DMS79 (cell line): ENCODE results near the gene RGL4.
"Not testable (repeated sequence)": the region's sequence is repeated elsewhere in the genome, so short reads cannot be mapped to it uniquely, and the experiment has no call there.

Experiments used
- DNase-seq: peaks from one replicate; lab custom pipeline; 2025; lab: John Stamatoyannopoulos, UW

RGL4 gene, protein sequence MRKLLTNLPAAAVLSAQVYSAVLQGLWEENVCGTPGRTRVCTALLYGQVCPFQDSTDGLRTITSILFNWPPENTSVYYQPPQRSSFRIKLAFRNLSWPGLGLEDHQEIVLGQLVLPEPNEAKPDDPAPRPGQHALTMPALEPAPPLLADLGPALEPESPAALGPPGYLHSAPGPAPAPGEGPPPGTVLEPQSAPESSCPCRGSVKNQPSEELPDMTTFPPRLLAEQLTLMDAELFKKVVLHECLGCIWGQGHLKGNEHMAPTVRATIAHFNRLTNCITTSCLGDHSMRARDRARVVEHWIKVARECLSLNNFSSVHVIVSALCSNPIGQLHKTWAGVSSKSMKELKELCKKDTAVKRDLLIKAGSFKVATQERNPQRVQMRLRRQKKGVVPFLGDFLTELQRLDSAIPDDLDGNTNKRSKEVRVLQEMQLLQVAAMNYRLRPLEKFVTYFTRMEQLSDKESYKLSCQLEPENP

DNA sequence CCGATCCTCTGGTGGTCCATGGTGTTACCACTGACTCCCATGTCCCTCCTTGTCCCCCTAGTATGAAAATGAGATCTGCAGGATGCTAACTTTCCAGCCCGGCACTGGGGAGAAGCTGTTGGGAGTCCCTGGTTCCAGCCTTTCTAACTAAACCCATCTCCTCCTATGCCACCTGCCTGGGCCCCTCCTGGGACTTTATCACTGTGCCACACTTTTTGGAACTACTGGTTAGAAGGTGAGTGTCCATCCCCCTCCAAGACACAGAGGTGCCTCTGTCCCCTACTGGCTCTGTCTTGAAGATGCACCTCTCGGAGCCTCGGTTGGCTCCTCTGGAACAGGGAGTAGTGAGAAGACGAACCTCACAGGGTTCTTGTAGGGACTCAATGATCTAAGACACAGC lies at the start of gene RGL4:
Gene RGL4 (plus strand): TSS at position 301 of the 400 bp plus-strand sequence. CDS start 1,018 bp downstream, outside the sequence.
- DNase-seq: no peak

DNA sequence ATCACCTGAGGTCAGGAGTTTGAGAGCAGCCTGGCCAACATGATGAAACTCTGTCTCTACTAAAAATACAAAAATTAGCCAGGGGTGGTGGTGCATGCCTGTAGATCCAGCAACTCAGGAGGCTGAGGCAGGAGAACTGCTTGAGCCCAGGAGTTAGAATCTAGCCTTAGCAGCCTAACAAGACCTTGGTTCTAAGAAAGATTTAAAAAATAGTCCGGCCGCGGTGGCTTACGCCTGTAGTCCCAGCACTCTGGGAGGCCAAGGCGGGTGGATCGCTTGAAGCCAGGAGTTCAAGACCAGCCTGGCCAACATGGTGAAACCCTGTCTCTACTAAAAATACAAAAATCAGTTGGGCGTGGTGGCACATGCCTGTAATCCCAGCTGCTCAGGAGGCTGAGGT lies 44.3 kb upstream of the RGL4 start:
- not testable (repeated sequence) for DNase-seq

DNA sequence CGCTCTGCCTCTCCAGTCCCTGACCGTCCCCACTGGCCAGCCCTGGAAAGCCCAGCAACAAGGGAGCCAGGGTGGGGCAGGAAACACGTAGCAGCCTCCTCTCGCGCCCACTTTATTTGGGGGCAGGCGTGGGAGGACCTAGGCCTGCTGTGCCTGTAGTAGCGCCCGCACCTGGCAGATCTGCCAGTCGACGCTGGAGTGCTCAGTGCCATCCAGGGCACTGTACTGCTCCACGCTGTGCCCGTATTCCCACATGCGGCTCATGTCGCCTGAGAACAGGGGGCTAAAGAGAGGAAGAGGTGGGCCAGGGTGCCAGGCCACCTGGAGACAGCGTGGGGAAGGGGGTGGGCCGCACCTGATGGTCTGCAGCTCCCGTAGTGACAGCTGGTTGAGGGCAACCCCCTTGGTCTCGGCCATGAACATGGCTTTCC lies 41.7 kb upstream of the RGL4 start:
- no peak for DNase-seq

DNA sequence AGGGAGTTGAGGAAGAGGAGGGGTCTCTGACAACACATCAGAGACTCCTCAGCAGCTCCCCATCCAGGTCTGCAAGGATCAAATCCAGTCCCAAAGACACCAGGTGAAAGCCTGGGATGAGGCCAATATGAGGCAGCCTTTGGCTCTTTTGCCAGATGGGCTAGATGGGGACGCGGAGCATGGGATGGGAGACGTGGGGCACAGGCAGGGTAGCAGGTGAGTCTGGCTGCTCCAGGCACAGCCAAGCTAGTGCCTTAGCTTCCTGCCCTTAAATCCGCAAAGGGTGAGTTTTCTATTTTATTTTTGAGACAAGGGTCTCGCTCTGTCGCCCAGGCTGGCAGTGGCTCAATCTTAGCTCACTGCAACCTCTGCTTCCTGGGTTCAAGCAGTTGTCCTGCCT lies 39.1 kb upstream of the RGL4 start:
- DNase-seq: no peak

DNA sequence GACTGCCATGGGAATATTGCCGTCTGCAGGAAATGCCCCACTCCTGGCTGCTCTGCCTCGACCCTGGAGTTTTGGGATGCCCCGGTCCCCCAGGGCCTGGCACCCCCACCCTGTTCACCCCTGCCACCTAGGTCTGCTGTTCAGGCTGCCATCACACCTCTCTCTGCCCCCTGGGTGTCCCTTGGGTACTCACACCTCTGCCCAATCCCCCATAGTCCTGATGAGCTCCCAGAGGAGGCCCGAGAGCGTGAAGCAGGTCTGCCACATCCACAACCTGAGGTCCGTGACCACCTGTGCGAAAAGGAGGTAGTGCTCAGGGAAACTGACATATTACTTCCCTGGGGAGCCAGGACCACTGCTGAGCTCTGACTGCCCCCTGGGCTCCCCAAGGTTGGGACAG lies 38.5 kb upstream of the RGL4 start:
- DNase-seq: no peak

DNA sequence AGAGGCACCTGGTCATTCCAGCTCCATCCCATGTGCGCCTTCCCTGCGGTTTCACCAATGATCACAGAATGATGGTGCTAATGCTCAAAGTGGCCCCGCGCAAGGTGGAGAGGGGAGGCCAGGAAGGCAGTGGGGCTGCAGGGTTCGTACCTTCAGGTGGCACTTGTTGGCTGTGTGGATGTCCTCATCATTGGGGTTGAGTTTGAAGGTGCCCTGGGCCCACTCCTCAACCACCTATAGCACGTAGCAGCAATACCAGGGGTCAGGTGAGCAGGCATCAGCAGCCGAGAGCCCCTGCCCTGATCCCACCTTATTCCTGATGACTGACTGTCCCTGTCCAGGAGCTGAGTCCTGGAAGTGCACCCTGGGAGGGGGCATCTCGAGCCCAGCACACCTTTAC lies 38.1 kb upstream of the RGL4 start:
- no peak for DNase-seq

DNA sequence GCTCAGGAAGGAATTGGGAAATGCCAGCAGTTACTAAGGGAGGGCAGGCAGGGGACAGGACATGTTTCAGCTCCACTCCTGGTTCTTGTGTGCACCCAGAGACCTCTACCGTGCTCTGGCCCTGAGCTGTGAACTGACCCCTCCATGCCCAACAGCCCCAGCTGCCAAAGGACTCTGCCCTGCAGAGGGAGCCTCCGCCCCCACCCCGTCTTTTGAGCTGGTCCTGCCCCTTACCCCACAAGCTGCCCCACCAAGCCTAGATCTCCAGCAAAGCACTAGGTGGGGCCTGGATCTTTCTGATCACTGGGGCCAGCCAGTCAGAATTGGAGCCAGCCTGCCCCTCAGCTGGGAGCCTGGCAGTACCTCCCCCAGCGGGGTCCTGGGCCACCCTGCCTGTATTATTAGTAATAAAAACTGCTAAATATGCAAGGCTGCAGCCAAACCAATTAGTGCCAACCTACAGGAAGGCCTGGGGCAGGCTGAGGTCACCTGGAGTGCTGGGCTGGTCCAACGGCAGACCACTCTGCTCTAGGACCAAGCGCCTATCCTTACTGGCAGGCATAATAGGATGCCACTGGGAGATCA lies 34.8 kb upstream of the RGL4 start:
- no peak for DNase-seq

DNA sequence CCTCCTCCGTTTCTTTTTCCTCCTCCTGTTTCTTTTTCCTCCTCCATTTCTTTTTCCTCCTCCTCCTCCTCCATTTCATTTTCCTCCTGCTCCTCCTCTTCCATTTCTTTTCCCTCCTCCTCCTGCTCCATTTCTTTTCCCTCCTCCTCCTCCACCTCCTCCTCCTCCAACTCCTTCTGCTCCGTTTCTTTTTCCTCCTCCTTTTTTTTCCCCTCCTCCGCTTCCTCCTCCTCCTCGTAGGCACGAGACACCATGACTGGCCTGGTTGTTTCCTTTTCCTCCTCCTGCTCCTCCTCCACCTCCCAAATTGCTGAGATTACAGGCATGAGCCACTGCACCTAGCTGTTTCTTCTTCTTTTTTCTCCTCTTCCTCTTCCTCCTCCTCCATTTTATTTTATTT lies 33.1 kb upstream of the RGL4 start:
- DNase-seq: no peak

DNA sequence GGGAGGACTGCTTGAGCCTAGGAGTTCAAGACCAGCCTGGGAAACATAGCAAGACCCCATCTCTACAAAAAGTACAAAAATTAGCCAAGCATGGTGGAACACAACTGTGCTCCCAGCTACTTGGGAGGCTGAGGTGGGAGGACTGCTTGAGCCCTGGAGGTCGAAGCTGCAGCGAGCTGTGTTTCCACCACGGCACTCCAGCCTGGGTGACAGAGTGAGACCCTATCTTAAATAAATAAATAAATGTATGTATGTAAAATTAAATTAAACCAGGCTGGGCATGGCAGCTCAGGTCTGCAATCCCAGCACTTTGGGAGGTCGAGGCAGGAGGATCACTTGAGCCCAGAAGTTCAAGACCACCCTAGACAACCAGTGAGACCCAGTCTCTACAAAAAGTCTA lies 30.4 kb upstream of the RGL4 start:
- DNase-seq: not testable (repeated sequence)

DNA sequence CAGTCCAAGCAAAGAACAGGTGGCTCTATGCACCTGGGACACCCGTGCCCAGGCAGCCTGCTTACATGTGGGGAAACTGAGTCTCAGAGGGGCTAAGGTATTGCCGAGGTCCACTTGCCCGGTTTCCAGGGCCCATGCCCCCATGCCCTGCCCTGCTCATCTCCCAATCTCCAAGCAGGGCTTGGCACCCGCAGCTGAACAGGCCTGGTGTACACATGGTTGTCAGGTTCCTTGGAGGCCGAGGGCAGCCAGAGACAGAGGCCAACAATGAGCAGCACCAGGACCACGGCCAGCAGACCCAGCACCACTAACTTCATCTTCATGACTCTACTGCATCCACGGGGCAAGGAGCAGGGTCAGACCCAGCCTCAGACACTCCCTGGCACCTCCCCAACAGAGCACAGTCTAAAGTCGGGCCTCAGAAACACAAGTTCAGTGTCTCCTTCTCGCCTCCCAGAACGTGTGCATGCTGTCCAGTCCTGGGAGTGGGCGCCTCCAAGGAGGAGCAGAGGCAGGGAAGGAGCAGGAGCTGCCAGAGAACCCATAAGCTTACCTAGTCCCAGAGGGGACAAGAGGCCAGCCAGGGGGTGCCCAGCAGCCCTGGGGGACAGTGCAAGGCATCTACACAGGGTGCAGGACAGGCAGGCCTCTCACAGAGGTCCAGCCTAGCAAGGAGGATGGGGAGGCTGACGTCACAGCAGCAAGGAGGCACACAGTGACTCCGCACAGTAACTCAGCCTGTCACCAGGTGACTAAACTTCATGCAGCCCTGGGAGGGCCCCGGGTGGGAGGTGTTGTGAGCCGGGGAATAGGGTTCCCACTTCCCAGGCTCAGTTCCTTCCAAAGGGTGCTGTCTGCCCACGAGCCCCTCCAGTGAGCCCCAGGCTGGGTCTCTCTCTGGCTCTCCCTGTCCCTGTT lies 20.2 kb upstream of the RGL4 start:
- DNase-seq: no peak

DNA sequence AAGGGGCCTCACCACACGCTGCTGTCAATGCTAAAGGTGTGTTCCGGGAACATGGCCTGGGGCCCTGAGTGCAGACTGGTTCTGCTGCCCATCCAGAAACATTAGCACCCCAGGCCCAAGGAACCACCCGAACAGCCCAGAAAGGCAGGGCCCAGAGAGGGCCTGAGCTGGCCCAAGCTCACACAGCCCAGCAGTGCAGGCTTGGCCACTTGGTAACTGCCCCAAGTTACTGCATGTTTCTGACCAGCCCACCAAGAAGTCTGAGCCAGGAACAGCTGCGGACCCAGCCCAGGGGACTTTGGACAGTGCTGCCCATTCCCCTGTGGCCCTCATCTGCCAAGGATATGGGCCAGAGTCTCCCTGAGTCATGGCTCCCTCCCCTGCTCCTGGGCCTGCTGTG lies 19.4 kb upstream of the RGL4 start:
- not testable (repeated sequence) for DNase-seq

DNA sequence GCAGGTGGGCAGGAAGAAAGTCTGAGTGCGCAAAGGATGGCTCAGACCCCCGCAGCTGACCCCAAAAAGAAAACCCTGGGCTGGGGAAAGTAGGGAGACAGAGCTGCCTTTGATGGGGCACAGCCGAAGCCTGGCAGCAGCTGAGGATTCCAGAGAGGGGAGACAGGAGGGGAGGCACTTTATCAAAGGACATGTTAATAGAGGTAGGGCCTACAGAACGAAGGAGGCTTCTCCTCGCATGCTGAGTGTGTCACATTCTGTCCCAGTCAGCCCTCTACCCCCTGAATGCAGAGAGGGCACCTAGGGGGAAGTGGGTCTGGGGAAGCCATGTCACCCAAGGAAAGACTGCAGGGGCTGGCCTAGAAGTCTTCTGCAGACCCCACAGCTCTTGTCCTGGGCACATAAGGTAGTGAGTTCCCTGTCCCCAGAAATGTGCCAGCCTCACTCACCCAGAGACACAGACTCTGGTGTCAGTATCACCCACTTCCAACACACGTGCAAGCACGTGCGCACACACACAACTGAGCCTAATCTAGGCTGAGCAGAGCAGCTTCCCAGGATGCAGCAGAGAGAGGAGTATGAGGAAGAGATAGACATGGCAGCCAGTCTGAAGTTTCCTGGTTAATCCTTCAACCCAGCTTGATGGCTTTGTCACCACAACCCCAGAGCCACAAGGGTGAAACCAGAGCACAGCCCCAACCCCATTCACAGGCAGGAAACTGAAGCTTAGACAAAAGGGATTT lies 18.3 kb upstream of the RGL4 start:
- not testable (repeated sequence) for DNase-seq

DNA sequence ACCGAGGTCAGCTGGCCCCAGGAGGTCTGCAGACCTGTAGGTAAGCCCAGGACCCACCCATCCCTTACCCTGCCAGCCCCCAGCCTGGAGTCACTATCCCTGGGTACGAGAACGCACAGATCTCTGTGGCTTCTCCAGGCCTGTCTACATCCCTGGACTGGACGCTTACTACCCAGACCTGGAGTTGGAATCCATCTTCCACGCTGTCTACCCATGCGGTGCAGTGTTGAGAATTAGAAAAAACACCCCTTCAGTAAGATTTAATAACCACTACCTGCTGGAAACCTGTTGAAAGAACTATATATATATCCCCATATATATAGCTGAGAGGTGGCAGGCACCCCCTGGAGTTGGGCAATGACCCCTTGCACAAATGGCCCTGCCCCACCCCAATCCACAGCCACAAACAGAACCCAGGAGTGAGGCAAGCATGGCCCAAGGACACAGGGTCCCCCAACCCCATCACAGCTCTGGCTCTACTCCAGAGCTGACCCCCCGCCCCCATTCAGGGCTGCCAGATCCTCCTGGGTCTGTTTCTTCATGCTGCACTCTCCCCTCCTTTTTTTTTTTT lies 17.7 kb upstream of the RGL4 start:
- no peak for DNase-seq

DNA sequence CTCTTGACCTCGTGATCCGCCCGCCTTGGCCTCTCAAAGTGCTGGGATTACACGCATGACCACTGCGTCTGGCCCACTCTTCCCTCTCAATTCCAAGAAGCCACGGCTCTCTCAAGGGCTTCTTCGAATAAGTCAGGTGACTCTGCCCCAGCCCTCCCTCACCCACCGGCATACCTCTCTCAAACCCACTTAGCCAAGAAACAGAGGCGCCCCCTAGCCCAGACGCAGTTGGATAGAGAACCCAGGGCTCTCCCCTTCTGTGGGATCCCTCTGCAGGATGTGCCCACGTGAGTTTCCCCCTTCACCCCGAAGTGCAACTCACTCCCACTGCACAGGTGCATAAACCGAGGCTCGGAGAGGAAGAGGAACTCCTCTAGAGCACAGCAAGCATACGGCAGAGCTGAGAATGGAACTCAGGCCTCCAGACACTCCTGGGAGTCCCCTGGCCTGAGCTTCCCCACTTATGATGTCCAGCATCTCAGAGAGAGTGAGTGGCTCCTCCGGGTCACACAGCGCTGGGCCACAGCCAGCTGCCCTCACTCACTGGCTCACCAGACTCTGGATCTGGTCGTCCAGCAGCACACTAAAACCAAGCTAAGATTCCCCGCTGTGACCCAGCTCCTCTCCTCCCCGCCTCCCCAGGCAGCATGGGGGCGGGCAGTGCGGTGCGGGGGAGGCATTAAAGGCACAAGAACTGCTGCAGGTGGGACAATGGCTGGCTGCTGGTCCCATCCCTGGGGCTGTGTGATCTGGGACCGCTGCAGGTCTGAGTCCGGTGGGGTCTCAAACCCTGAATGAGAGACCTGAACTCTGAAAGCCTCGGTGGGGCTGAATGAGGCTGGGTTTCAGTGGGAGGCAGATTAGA lies 16.8 kb upstream of the RGL4 start:
- DNase-seq: no peak

DNA sequence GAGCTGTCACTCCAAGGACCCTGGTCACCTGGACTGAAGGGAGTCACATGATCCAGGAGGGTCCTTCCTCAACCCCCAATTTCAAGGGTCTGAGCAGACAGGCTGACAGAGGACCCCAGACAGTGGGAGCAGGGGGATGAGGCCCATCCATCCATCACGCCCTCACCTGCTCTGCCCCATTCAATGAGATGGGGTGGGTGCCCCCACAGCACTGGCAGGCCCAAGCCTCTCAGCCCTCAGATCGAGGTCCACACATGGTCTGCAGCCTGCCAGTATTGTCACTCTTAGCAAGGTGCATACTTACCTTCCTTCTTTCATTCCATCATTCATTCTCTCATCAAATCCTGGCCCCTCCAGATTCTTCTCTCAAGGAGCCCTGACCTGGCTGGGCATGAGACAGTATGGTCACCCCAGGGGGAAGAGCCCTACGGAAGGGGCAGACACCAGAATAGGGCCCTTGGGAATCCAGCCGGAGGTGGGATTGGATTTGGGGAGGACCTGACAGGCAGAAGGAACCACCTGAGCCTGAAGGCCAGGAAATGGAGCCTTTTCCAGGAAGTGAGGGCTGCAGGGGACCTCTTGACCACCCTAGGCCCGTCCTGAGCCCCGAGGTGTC lies 15.8 kb upstream of the RGL4 start:
- DNase-seq: not testable (repeated sequence)

DNA sequence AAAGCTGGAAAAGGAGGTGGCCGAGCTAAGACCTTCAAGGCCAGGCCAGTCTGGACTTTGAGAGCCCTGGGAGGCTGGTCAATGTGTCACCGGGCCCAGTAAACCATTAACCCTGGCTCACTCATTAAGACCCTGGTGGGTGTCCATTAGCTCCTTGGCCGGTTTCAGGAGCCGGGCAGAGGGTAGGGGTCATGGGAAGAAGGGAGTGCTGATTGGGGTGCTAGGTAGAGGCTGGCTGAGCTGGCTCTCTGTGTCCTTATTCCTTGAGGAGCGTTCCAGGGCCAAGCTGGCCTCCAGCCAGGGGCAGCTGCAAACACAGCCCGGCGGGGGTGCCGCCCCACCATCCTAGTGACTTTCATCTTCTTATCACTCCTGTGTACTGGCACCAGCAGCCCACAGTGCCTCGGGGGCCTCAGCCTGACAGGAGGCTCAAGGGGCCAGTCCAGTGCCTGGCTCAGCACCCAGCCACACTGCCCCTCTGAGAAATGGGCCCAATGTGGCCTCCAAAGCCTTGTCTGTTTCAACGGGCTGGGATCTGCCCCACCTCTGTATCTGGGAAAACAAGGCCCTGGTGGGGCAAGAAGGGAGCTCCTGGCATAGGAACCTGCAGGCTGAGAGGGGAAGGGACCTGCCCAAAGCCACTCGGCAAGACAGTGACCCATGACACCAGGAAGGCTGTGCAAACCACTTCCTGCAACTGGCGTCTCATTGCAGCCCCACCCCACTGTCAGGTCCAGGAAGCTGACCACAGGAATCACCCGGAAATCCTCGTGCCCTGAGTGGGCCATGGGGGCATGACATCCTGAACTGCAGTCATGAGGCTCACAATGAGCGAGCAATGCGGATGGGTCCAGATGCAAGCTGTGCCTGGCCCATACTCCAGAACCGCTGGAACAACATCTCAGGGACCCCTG lies 15.1 kb upstream of the RGL4 start:
- no peak for DNase-seq

DNA sequence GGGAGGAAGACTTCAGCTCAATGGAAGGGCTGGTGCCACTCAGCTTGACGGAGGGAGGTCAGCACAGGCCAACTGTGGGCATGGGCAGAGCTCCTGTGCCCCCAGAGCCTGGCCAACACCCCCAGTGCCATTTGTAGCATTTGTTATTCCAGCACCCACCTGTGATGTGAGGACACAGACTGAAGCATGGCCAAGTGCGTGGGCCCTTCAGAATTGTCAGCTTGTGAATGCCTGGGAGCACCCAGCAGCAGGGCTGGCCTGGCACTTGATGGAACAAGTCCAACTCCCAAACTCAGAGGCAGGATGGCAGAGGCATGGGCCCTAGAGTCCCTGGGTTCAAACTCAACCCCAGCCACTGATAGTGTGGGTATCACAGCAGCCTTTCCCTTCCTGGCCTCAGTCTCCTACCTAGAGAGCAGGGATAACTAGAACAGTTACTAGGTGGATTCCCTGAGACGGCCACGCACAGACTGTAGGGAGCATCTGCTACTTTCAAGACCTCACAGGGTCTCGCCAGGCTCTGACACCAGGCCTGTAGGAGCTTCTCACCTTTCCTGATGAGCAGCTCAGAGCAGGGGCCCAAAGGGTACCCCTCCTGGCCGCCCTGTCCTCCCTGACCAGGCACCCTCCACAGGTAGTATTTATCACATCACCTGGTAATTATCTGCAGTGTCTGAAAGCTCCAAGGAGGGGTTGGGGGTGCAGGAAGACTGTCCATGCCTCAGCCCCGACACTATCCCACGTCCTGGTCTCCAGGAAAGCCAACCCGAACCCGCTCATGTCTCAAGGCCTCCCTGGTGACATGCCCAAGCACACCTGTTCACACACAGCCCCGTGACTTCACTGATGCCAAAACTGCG lies 13.7 kb upstream of the RGL4 start:
- DNase-seq: not testable (repeated sequence)

DNA sequence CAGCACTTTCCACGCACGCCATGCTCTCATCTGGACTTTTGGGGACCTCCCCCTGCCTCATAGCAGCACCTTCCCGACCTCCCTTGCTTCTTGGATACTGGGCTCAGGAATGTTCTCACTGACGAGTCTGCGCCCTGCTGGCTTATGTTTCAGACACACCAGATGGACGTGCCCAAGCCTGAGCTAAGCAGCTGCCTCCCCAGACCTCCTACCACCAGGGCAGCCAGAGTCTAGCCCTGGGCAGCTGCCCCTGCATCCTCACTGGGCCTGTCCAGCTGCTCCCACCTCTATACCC lies 13.2 kb upstream of the RGL4 start:
- no peak for DNase-seq
